ENCODE data around the gene ID3. TPM values are rescaled to one million over a fixed set of nuclear protein-coding genes. Genes with fewer than 3 reads are reported as not detected.
A peak's percentile ranks its signal among the peaks of the same experiment; 100 is the strongest.

The ID3 gene
- total and polyA plus RNA-seq, 9 of the 15 experiments (the other 6 are each of a cell fraction or from before 2014, with no cell fraction given): 6.8 to 59.8 (median 23.5) TPM

DNA sequence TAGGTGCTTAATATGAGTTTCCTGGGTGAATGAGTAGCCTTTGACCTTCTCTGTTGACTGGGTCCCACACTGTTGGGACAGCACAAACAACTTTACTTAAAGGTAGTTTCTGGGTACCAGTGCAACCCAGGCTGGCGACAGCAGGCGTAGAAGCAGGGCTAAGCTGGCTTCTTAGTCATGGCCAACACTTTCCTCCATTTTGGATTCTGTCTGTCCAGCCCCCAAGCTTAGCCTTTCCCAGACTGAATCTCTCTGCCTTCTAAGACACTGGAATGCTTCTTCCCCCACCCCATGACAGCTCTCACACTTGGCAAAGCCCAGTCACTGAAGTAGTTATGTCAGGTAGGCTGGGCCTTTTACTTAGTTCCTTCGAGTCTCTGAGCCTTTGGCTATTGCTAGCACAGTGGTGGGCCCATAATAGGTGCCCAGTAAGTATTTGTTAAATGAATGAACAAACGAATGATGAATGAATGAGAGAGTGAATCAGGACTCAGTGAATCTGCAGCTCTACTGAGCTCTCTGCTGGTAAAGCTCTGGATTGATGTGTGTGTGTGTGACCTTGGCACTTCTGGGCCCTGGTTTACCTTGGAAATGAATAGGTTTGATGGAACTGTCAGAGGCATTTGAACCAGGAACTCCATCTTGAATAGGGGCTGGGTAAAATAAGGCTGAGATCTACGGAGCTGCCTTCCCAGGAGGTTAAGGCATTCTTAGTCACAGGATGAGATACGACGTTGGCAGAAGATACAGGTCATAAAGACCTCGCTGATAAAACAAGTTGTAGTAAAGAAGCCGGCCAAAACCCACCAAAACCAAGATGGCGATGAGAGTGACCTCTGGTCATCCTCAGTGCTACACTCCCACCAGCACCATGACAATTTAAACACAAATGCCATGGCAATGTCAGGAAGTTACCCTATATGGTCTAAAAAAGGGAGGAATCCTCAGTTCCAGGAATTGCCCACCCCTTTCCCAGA lies 37.4 kb upstream of the ID3 start (continued):
- TF ChIP-seq, protein P1, sequence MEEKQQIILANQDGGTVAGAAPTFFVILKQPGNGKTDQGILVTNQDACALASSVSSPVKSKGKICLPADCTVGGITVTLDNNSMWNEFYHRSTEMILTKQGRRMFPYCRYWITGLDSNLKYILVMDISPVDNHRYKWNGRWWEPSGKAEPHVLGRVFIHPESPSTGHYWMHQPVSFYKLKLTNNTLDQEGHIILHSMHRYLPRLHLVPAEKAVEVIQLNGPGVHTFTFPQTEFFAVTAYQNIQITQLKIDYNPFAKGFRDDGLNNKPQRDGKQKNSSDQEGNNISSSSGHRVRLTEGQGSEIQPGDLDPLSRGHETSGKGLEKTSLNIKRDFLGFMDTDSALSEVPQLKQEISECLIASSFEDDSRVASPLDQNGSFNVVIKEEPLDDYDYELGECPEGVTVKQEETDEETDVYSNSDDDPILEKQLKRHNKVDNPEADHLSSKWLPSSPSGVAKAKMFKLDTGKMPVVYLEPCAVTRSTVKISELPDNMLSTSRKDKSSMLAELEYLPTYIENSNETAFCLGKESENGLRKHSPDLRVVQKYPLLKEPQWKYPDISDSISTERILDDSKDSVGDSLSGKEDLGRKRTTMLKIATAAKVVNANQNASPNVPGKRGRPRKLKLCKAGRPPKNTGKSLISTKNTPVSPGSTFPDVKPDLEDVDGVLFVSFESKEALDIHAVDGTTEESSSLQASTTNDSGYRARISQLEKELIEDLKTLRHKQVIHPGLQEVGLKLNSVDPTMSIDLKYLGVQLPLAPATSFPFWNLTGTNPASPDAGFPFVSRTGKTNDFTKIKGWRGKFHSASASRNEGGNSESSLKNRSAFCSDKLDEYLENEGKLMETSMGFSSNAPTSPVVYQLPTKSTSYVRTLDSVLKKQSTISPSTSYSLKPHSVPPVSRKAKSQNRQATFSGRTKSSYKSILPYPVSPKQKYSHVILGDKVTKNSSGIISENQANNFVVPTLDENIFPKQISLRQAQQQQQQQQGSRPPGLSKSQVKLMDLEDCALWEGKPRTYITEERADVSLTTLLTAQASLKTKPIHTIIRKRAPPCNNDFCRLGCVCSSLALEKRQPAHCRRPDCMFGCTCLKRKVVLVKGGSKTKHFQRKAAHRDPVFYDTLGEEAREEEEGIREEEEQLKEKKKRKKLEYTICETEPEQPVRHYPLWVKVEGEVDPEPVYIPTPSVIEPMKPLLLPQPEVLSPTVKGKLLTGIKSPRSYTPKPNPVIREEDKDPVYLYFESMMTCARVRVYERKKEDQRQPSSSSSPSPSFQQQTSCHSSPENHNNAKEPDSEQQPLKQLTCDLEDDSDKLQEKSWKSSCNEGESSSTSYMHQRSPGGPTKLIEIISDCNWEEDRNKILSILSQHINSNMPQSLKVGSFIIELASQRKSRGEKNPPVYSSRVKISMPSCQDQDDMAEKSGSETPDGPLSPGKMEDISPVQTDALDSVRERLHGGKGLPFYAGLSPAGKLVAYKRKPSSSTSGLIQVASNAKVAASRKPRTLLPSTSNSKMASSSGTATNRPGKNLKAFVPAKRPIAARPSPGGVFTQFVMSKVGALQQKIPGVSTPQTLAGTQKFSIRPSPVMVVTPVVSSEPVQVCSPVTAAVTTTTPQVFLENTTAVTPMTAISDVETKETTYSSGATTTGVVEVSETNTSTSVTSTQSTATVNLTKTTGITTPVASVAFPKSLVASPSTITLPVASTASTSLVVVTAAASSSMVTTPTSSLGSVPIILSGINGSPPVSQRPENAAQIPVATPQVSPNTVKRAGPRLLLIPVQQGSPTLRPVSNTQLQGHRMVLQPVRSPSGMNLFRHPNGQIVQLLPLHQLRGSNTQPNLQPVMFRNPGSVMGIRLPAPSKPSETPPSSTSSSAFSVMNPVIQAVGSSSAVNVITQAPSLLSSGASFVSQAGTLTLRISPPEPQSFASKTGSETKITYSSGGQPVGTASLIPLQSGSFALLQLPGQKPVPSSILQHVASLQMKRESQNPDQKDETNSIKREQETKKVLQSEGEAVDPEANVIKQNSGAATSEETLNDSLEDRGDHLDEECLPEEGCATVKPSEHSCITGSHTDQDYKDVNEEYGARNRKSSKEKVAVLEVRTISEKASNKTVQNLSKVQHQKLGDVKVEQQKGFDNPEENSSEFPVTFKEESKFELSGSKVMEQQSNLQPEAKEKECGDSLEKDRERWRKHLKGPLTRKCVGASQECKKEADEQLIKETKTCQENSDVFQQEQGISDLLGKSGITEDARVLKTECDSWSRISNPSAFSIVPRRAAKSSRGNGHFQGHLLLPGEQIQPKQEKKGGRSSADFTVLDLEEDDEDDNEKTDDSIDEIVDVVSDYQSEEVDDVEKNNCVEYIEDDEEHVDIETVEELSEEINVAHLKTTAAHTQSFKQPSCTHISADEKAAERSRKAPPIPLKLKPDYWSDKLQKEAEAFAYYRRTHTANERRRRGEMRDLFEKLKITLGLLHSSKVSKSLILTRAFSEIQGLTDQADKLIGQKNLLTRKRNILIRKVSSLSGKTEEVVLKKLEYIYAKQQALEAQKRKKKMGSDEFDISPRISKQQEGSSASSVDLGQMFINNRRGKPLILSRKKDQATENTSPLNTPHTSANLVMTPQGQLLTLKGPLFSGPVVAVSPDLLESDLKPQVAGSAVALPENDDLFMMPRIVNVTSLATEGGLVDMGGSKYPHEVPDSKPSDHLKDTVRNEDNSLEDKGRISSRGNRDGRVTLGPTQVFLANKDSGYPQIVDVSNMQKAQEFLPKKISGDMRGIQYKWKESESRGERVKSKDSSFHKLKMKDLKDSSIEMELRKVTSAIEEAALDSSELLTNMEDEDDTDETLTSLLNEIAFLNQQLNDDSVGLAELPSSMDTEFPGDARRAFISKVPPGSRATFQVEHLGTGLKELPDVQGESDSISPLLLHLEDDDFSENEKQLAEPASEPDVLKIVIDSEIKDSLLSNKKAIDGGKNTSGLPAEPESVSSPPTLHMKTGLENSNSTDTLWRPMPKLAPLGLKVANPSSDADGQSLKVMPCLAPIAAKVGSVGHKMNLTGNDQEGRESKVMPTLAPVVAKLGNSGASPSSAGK (IDR thresholded peaks at IDR 0.05): 0 out of 2 replicates have a peak, but pooled peaks have one; percentile 9
- TF ChIP-seq DPF2 (IDR thresholded peaks at IDR 0.05) (peak; percentile 72), PHF8 (IDR thresholded peaks at IDR 0.05; ENCODE audit: borderline replicate concordance, low read length) (0 out of 2 replicates have a peak, but pooled peaks have one; percentile 1), PTRF (tag; IDR thresholded peaks at IDR 0.05) (peak; percentile 66; the same call in 1 of the 2 replicates), ZNF707 (CRISPR knock-in tag; conservative IDR thresholded peaks at IDR 0.05) (no peak), ZNF696 (CRISPR knock-in tag; conservative IDR thresholded peaks at IDR 0.05) (no peak), ZNF584 (CRISPR knock-in tag; IDR thresholded peaks at IDR 0.05; ENCODE audit: low read depth) (peak; percentile 95), ZKSCAN3 (CRISPR knock-in tag; IDR thresholded peaks at IDR 0.05) (no peak), CREM (IDR thresholded peaks at IDR 0.05; ENCODE audit: low read depth) (peak; percentile 38)
- TF ChIP-seq, protein P2, sequence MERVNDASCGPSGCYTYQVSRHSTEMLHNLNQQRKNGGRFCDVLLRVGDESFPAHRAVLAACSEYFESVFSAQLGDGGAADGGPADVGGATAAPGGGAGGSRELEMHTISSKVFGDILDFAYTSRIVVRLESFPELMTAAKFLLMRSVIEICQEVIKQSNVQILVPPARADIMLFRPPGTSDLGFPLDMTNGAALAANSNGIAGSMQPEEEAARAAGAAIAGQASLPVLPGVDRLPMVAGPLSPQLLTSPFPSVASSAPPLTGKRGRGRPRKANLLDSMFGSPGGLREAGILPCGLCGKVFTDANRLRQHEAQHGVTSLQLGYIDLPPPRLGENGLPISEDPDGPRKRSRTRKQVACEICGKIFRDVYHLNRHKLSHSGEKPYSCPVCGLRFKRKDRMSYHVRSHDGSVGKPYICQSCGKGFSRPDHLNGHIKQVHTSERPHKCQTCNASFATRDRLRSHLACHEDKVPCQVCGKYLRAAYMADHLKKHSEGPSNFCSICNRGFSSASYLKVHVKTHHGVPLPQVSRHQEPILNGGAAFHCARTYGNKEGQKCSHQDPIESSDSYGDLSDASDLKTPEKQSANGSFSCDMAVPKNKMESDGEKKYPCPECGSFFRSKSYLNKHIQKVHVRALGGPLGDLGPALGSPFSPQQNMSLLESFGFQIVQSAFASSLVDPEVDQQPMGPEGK (CRISPR knock-in tag; IDR thresholded peaks at IDR 0.05; ENCODE audit: borderline replicate concordance): 0 out of 2 replicates have a peak, but pooled peaks have one; percentile 21
- TF ChIP-seq, protein P3, sequence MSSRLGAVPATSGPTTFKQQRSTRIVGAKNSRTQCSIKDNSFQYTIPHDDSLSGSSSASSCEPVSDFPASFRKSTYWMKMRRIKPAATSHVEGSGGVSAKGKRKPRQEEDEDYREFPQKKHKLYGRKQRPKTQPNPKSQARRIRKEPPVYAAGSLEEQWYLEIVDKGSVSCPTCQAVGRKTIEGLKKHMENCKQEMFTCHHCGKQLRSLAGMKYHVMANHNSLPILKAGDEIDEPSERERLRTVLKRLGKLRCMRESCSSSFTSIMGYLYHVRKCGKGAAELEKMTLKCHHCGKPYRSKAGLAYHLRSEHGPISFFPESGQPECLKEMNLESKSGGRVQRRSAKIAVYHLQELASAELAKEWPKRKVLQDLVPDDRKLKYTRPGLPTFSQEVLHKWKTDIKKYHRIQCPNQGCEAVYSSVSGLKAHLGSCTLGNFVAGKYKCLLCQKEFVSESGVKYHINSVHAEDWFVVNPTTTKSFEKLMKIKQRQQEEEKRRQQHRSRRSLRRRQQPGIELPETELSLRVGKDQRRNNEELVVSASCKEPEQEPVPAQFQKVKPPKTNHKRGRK (tag; IDR thresholded peaks at IDR 0.05): no peak
